Ectodermal cell (in vitro differentiated cells): ENCODE data around the gene CARD14.

Experiments used
- H3K27ac ChIP-seq: 2 replicates; pipeline ENCODE4 v1.7.0; 2013; ENCODE audit warnings: mild to moderate bottlenecking, low read depth, low read length; ENCODE audit not compliant: insufficient read depth, poor library complexity, severe bottlenecking
- H3K27me3 ChIP-seq: 2 replicates; pipeline ENCODE4 v1.7.0; 2013; ENCODE audit warnings: mild to moderate bottlenecking, low read length; ENCODE audit not compliant: insufficient read depth, control insufficient read depth, poor library complexity, severe bottlenecking
- H3K36me3 ChIP-seq: one replicate; pipeline ENCODE4 v1.7.0; 2013; ENCODE audit warnings: low read length; ENCODE audit not compliant: control insufficient read depth, insufficient read depth
- H3K4me1 ChIP-seq: one replicate; pipeline ENCODE4 v1.7.0; 2013; ENCODE audit warnings: low read length; ENCODE audit not compliant: control insufficient read depth, insufficient read depth
- H3K4me3 ChIP-seq: 2 replicates; pipeline ENCODE4 v1.7.0; 2013; ENCODE audit warnings: low read depth, low read length, control low read depth; ENCODE audit not compliant: insufficient read depth
- H3K9me3 ChIP-seq: 2 replicates; pipeline ENCODE4 v1.7.0; 2013; ENCODE audit warnings: mild to moderate bottlenecking, low read length, moderate library complexity; ENCODE audit not compliant: control insufficient read depth
- whole genome bisulfite sequencing, 2 experiments: methylation state at CpG; one replicate each; pipeline ENCODE4 v1.1.7; 2013; ENCODE audit warnings: missing lambda C conversion rate in 2 of 2; 5-methylcytosine and 5-hydroxymethylcytosine counted together

The CARD14 gene

GRCh38 chr17:80183581-80184422 lies 14.0 kb downstream of the CARD14 start:
- peaks cover 16% of the 10 kb centered on the region for H3K4me1 ChIP-seq
- no peak overlapping the region for H3K4me3 ChIP-seq
- peak overlapping the region; percentile 82 for H3K27ac ChIP-seq
- WGBS, 2 experiments = 79 to 82% methylated on average over 26 of the region's 26 CpGs
- no peaks in the 10 kb centered on the region for H3K9me3 ChIP-seq
- no peaks in the 10 kb centered on the region for H3K27me3 ChIP-seq
- no peaks in the 10 kb centered on the region for H3K36me3 ChIP-seq

GRCh38 chr17:80184423-80184714 lies 14.5 kb downstream of the CARD14 start:
- Histone ChIP-seq H3K27ac (peak overlapping the region; percentile 82), H3K4me3 (no peak overlapping the region), H3K4me1 (peaks cover 16% of the 10 kb centered on the region), H3K9me3 (no peaks in the 10 kb centered on the region), H3K36me3 (no peaks in the 10 kb centered on the region), H3K27me3 (no peaks in the 10 kb centered on the region)
- 40 to 41% methylated on average over 8 of the region's 10 CpGs for WGBS, 2 experiments

- Histone ChIP-seq H3K36me3 (no peaks in the 10 kb centered on the region), H3K27me3 (no peaks in the 10 kb centered on the region), H3K4me3 (no peak overlapping the region), H3K9me3 (no peaks in the 10 kb centered on the region), H3K27ac (no peak overlapping the region), H3K4me1 (peaks cover 16% of the 10 kb centered on the region)
- WGBS, 2 experiments = 91 to 92% methylated on average over 9 of the region's 9 CpGs
Measured at GRCh38 chr17:80185968-80186367, 16.1 kb downstream of the CARD14 start.

- 93 to 96% methylated on average over 16 of the region's 16 CpGs for WGBS, 2 experiments
- H3K36me3 ChIP-seq = no peaks in the 10 kb centered on the region
Measured at GRCh38 chr17:80187090-80187489, 17.3 kb downstream of the CARD14 start.

GRCh38 chr17:80187515-80187941 lies 17.7 kb downstream of the CARD14 start:
- peaks cover 29% of the 10 kb centered on the region for H3K4me1 ChIP-seq
- H3K36me3 ChIP-seq = no peaks in the 10 kb centered on the region
- H3K27me3 ChIP-seq = no peaks in the 10 kb centered on the region
- H3K9me3 ChIP-seq = no peaks in the 10 kb centered on the region
- H3K27ac ChIP-seq = no peak overlapping the region
- 81 to 86% methylated on average over 18 of the region's 18 CpGs for WGBS, 2 experiments
- H3K4me3 ChIP-seq = no peak overlapping the region

More at GRCh38 chr17:80187090-80187489, 17.3 kb downstream of the CARD14 start:
- no peaks in the 10 kb centered on the region for H3K27me3 ChIP-seq
- H3K4me3 ChIP-seq = no peak overlapping the region
- H3K27ac ChIP-seq = no peak overlapping the region
- H3K9me3 ChIP-seq = no peaks in the 10 kb centered on the region
- H3K4me1 ChIP-seq = peaks cover 25% of the 10 kb centered on the region

- WGBS, 2 experiments = 93 to 94% methylated on average over 23 of the region's 23 CpGs
- Histone ChIP-seq H3K27me3 (no peaks in the 10 kb centered on the region), H3K9me3 (no peaks in the 10 kb centered on the region), H3K4me1 (peaks cover 23% of the 10 kb centered on the region), H3K36me3 (no peaks in the 10 kb centered on the region), H3K4me3 (no peak overlapping the region), H3K27ac (no peak overlapping the region)
Measured at GRCh38 chr17:80189611-80190010, 19.8 kb downstream of the CARD14 start.

GRCh38 chr17:80190716-80191115 lies 20.9 kb downstream of the CARD14 start:
- Histone ChIP-seq H3K27ac (no peak overlapping the region), H3K4me3 (no peak overlapping the region), H3K4me1 (peaks cover 14% of the 10 kb centered on the region), H3K9me3 (no peaks in the 10 kb centered on the region), H3K27me3 (no peaks in the 10 kb centered on the region), H3K36me3 (no peaks in the 10 kb centered on the region)
- 94 to 95% methylated on average over 10 of the region's 10 CpGs for WGBS, 2 experiments

GRCh38 chr17:80191192-80191591 lies 21.4 kb downstream of the CARD14 start:
- Histone ChIP-seq H3K36me3 (no peaks in the 10 kb centered on the region), H3K4me3 (no peak overlapping the region), H3K4me1 (peaks cover 14% of the 10 kb centered on the region), H3K27me3 (no peaks in the 10 kb centered on the region), H3K27ac (no peak overlapping the region), H3K9me3 (no peaks in the 10 kb centered on the region)
- WGBS, 2 experiments = 81 to 82% methylated on average over 20 of the region's 20 CpGs

- H3K27me3 ChIP-seq = no peaks in the 10 kb centered on the region
- WGBS, 2 experiments = 68 to 75% methylated on average over 28 of the region's 29 CpGs
- peak overlapping the region; percentile 17 for H3K27ac ChIP-seq
- H3K9me3 ChIP-seq = no peaks in the 10 kb centered on the region
- peaks cover 14% of the 10 kb centered on the region for H3K4me1 ChIP-seq
- H3K36me3 ChIP-seq = no peaks in the 10 kb centered on the region
- no peak overlapping the region for H3K4me3 ChIP-seq
Measured at GRCh38 chr17:80191865-80192661, 22.2 kb downstream of the CARD14 start.

GRCh38 chr17:80195141-80195540 lies 25.3 kb downstream of the CARD14 start:
- Histone ChIP-seq H3K36me3 (no peaks in the 10 kb centered on the region), H3K4me1 (peaks cover 14% of the 10 kb centered on the region), H3K4me3 (no peak overlapping the region), H3K27me3 (no peaks in the 10 kb centered on the region), H3K27ac (no peak overlapping the region), H3K9me3 (no peaks in the 10 kb centered on the region)
- WGBS, 2 experiments = 91 to 95% methylated on average over 14 of the region's 14 CpGs
